Kidney glomerular epithelial cell (primary cell): Measurements from ENCODE around the gene OCA2.
"Not testable (repeated sequence)": the region's sequence is repeated elsewhere in the genome, so short reads cannot be mapped to it uniquely, and the experiment has no call there.

ENCODE experiments used
- DNase-seq: peaks from one replicate; lab custom pipeline; 2025; lab: John Stamatoyannopoulos, UW

The OCA2 gene

DNA sequence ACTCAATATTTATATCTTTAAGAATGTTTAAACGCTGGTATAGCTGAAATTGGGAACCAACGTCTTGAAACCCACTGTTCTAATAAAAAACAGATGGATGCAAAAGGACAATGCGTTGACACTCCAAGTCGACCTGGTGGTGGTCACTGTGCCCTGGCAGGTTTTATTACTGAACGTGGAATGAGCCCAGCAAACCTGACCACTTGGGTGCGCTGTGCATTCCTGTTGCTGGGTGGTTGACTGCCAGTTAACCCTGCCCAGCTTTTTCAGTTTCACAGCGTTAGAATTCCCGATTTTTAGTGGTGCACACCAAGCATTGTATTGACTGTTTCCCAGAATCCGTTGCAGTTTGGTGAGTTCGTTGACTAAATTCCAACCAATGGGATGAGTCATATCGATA, 384.4 kb downstream of the OCA2 start:
- no peak for DNase-seq

DNA sequence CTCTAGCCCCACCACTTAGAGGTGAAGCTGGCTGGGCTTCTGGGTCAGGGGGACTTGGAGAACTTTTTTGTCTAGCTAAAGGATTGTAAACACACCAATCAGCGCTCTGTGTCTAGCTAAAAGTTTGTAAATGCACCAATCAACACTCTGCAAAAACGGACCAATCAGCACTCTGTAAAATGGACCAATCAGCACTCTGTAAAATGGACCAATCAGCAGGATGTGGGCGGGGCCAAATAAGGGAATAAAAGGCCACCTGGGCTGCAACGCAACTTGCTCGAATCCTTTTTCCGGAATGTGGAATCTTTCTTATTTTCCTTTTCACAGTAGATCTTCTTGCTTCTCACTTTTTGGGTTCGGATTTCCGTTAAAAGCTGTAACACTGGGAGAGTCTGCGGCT, 385.3 kb downstream of the OCA2 start:
- not testable (repeated sequence) for DNase-seq

DNA sequence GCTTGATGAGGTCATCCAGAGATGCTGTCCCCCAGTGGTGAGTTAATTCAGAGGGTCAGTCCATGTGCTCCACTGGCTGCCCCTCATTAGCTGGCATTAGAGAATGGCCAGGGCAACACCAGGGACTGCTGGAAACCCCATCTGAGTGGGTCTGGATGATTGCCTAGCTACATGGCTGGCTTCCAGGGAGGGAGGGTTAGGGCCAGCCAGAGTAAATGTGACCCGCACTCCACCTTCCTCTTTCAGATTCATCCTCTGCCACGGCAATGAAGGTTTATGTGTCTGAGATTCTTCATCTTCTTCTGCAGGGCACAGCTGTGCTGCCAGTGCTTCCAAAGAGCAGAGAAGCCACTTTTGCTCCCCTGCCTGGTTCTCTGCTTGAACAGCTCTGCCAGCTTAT, 391.9 kb downstream of the OCA2 start:
- DNase-seq = no peak

DNA sequence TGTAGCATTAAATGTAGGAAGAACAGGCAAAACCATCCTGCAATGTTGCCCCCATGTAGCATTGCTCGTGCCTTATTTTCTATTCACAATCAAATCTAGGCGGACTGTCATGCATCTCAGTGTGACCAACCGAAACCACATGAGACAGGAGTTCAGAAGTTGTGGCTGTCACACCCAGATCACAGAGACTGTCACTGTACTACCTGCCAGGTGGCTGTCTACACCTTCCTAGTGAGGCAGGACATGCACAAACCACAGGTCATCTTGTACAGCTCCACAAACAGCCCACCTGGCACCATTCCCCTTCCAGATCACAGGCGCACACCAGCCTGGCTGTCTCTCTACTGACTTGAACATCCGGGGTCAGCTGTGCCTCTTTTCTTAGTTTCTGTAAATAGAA, 392.8 kb downstream of the OCA2 start:
- DNase-seq = no peak

DNA sequence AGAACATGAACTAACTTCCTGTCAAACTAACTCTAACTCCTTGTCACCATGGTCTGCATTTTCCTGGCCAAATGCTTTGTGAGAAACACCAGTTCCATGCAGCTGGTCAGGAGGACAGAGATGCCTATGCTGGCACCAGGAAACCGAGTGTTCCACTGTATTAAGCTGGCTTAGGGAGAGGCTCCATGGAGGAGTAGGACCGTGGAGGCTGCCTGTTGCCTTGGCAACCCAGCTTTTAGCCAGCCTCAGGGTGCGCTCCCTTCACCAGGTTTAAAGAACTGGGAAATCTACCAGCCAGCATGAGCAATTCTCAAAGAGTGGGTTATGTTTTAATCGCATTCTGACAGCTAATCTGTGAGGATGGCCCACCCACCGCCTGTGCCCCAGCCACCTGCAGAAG, 394.1 kb downstream of the OCA2 start:
- DNase-seq = no peak
